Measurements from ENCODE around the gene EPHB6.

GRCh38 chr7:142899661-142900060 is 44.8 kb downstream of the EPHB6 start:
- TF ChIP-seq ZNF626 (tag by site-specific recombination; IDR thresholded peaks at IDR 0.05) (no peak), ZNF302 (tag by site-specific recombination; IDR thresholded peaks at IDR 0.05; ENCODE audit: low read depth) (no peak), SP3 (tag by site-specific recombination; IDR thresholded peaks at IDR 0.05) (no peak), HOXD13 (CRISPR knock-in tag; IDR thresholded peaks at IDR 0.05; ENCODE audit: borderline replicate concordance) (no peak)
- TF ChIP-seq, protein P1, sequence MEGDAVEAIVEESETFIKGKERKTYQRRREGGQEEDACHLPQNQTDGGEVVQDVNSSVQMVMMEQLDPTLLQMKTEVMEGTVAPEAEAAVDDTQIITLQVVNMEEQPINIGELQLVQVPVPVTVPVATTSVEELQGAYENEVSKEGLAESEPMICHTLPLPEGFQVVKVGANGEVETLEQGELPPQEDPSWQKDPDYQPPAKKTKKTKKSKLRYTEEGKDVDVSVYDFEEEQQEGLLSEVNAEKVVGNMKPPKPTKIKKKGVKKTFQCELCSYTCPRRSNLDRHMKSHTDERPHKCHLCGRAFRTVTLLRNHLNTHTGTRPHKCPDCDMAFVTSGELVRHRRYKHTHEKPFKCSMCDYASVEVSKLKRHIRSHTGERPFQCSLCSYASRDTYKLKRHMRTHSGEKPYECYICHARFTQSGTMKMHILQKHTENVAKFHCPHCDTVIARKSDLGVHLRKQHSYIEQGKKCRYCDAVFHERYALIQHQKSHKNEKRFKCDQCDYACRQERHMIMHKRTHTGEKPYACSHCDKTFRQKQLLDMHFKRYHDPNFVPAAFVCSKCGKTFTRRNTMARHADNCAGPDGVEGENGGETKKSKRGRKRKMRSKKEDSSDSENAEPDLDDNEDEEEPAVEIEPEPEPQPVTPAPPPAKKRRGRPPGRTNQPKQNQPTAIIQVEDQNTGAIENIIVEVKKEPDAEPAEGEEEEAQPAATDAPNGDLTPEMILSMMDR (tag by site-specific recombination; IDR thresholded peaks at IDR 0.05): no peak
